H1 (cell line): ENCODE data around the gene PARD6B. TPM values are rescaled to one million over a fixed set of nuclear protein-coding genes. Genes with fewer than 3 reads are reported as not detected.

ENCODE experiments used
- CTCF ChIA-PET: fragments of 300-600 bp; sonication (Branson Sonifier 250); formaldehyde crosslinking; loops from one replicate; lab custom pipeline; 2021; ENCODE audit not compliant: partially characterized antibody; lab: Charles Lee
- POLR2A ChIA-PET: fragments of 300-600 bp; sonication (Branson Sonifier 250); formaldehyde crosslinking; loops from one replicate; lab custom pipeline; 2021; ENCODE audit warnings: inconsistent platforms; ENCODE audit not compliant: partially characterized antibody; lab: Charles Lee
- DNase-seq, 2 experiments: peaks; one replicate each; pipeline versions ENCODE4 v3.0.0 to v3.0.0-alpha.2; 2010 to 2022; ENCODE audit warnings: low spot score in 2 of 2, low read depth in 1 of 2, mixed read lengths in 1 of 2
- FAIRE-seq: peaks from 2 replicates; lab custom pipeline; 2011; peaks lifted over from hg19 to GRCh38; lab: Jason Lieb, UNC
- H2AFZ ChIP-seq: 2 replicates; pipeline ENCODE4 v1.8.1; 2012; ENCODE audit warnings: low read length, inconsistent platforms
- H2AK5ac ChIP-seq: 2 replicates; pipeline ENCODE4 v1.6.1; 2013; ENCODE audit warnings: low read depth, low read length
- H2BK120ac ChIP-seq: replicated peaks from 2 replicates; pipeline ENCODE3; 2013; ENCODE audit warnings: low read depth, low read length, inconsistent platforms
- H2BK12ac ChIP-seq: 2 replicates; pipeline ENCODE4 v1.6.1; 2013; ENCODE audit warnings: low read depth, low read length
- H2BK15ac ChIP-seq: 2 replicates; pipeline ENCODE4 v1.6.1; 2013; ENCODE audit warnings: low read length
- H2BK20ac ChIP-seq: 2 replicates; pipeline ENCODE4 v1.6.1; 2013; ENCODE audit warnings: low read length
- H2BK5ac ChIP-seq: 2 replicates; pipeline ENCODE4 v1.6.1; 2013; ENCODE audit warnings: low read depth, low read length
- H3K14ac ChIP-seq: 2 replicates; pipeline ENCODE4 v1.6.1; 2013; ENCODE audit warnings: inconsistent platforms; ENCODE audit not compliant: insufficient read length
- H3K18ac ChIP-seq: 2 replicates; pipeline ENCODE4 v1.6.1; 2013; ENCODE audit warnings: low read length; ENCODE audit errors: extremely low read depth
- H3K23ac ChIP-seq: 2 replicates; pipeline ENCODE4 v1.6.1; 2013; ENCODE audit warnings: inconsistent platforms; ENCODE audit not compliant: insufficient read length
- H3K23me2 ChIP-seq: 2 replicates; pipeline ENCODE4 v1.6.1; 2013; ENCODE audit warnings: low read depth, low read length
- H3K27ac ChIP-seq: 2 replicates; pipeline ENCODE4 v1.6.1; 2011; ENCODE audit warnings: low read depth, low read length, inconsistent platforms
- H3K27me3 ChIP-seq, 4 experiments: replicated peaks in 1 of 4; 1 replicate in 1 of 4; 2 replicates in 3 of 4; pipeline versions ENCODE4 v1.6.1 to v1.8.1; 2011 to 2013; ENCODE audit warnings: low read length in 3 of 4, mild to moderate bottlenecking in 3 of 4, inconsistent platforms in 2 of 4, mixed read lengths in 2 of 4, moderate library complexity in 1 of 4; ENCODE audit not compliant: control insufficient read depth in 3 of 4, insufficient read depth in 3 of 4; ENCODE audit errors: extremely low read depth in 1 of 4
- H3K36me3 ChIP-seq, 4 experiments: 2 replicates each; pipeline versions ENCODE4 v1.6.1 to v1.8.1; 2011 to 2013; ENCODE audit warnings: mild to moderate bottlenecking in 4 of 4, low read length in 3 of 4, moderate library complexity in 2 of 4, control low read depth in 1 of 4, inconsistent platforms in 1 of 4; ENCODE audit not compliant: insufficient read depth in 4 of 4, control insufficient read depth in 2 of 4
- H3K4ac ChIP-seq: replicated peaks from 2 replicates; pipeline ENCODE3; 2013; ENCODE audit warnings: low read length, low read depth, mixed read lengths, inconsistent platforms; ENCODE audit not compliant: insufficient read length
- H3K4me1 ChIP-seq, 4 experiments: replicated peaks in 1 of 4; 1 replicate in 1 of 4; 2 replicates in 3 of 4; pipeline versions ENCODE4 v1.6.1 to v1.8.1; 2011 to 2013; ENCODE audit warnings: low read length in 3 of 4, inconsistent platforms in 2 of 4, mixed read lengths in 1 of 4; ENCODE audit not compliant: insufficient read depth in 4 of 4, control insufficient read depth in 3 of 4
- H3K4me2 ChIP-seq, 2 experiments: 2 replicates each; pipeline versions ENCODE4 v1.6.1 to v1.8.1; 2011 to 2013; ENCODE audit warnings: low read depth in 2 of 2, low read length in 2 of 2, control low read depth in 1 of 2, inconsistent platforms in 1 of 2, mild to moderate bottlenecking in 1 of 2; ENCODE audit not compliant: insufficient read depth in 1 of 2
- H3K4me3 ChIP-seq, 4 experiments: fragments of 200-600, 300-600 bp in 1 of 4; sonication (generic), shearing (Covaris generic), sonication (Bioruptor Twin) in 1 of 4; 2 replicates each; pipeline versions ENCODE4 v1.5.1 to v1.8.1; 2011 to 2016; ENCODE audit warnings: low read length in 4 of 4, low read depth in 3 of 4, control low read depth in 2 of 4, inconsistent platforms in 2 of 4, mild to moderate bottlenecking in 2 of 4, mixed read lengths in 1 of 4, moderate library complexity in 1 of 4; ENCODE audit not compliant: insufficient read depth in 2 of 4; ENCODE audit errors: extremely low read depth in 1 of 4
- H3K56ac ChIP-seq: replicated peaks from 2 replicates; pipeline ENCODE3; 2013; ENCODE audit warnings: low read depth, mild to moderate bottlenecking, mixed read lengths, low read length, inconsistent platforms; ENCODE audit not compliant: insufficient read length
- H3K79me1 ChIP-seq: 2 replicates; pipeline ENCODE4 v1.6.1; 2013; ENCODE audit warnings: low read depth, low read length, control low read depth
- H3K79me2 ChIP-seq, 2 experiments: 2 replicates each; pipeline versions ENCODE4 v1.6.1 to v1.8.1; 2012 to 2013; ENCODE audit warnings: low read length in 2 of 2, mild to moderate bottlenecking in 2 of 2, inconsistent platforms in 1 of 2; ENCODE audit not compliant: insufficient read depth in 2 of 2, control insufficient read depth in 1 of 2
- H3K9ac ChIP-seq, 4 experiments: replicated peaks in 1 of 4; 1 replicate in 1 of 4; 2 replicates in 3 of 4; pipeline versions ENCODE4 v1.6.1 to v1.8.1; 2011 to 2013; ENCODE audit warnings: low read depth in 3 of 4, low read length in 3 of 4, control low read depth in 2 of 4, mild to moderate bottlenecking in 2 of 4, moderate library complexity in 2 of 4, inconsistent platforms in 1 of 4; ENCODE audit errors: extremely low read depth in 1 of 4
- H3K9me3 ChIP-seq, 2 experiments: 2 replicates each; pipeline versions ENCODE4 v1.6.1 to v1.8.1; 2012 to 2013; ENCODE audit warnings: mild to moderate bottlenecking in 2 of 2, moderate library complexity in 2 of 2, control low read depth in 1 of 2, inconsistent platforms in 1 of 2, low read depth in 1 of 2, low read length in 1 of 2, mixed read lengths in 1 of 2; ENCODE audit not compliant: insufficient read depth in 2 of 2
- H4K20me1 ChIP-seq, 2 experiments: replicated peaks in 1 of 2; 2 replicates each; pipeline versions ENCODE3 to v1.8.1; 2011 to 2013; ENCODE audit warnings: inconsistent platforms in 2 of 2, low read length in 2 of 2, mild to moderate bottlenecking in 1 of 2; ENCODE audit not compliant: insufficient read depth in 2 of 2, control insufficient read depth in 1 of 2
- H4K5ac ChIP-seq: 2 replicates; pipeline ENCODE4 v1.6.1; 2013; ENCODE audit warnings: low read length, low read depth, mixed read lengths, inconsistent platforms; ENCODE audit not compliant: insufficient read length
- H4K8ac ChIP-seq: 2 replicates; pipeline ENCODE4 v1.8.0; 2013; ENCODE audit warnings: mild to moderate bottlenecking, moderate library complexity, low read length, inconsistent platforms; ENCODE audit not compliant: insufficient read depth; ENCODE audit errors: extremely low read depth
- H4K91ac ChIP-seq: replicated peaks from 2 replicates; pipeline ENCODE3; 2013; ENCODE audit warnings: low read length, mixed read lengths, inconsistent platforms; ENCODE audit not compliant: insufficient read length
- JUN ChIP-seq: IDR thresholded peaks from 2 replicates; pipeline ENCODE4 v1.6.1; 2011; ENCODE audit warnings: low read depth, mild to moderate bottlenecking, improper control_type of control experiment, low read length
- NANOG ChIP-seq: IDR thresholded peaks from 2 replicates; pipeline ENCODE4 v1.6.1; 2011; ENCODE audit warnings: low read length, low read depth, mild to moderate bottlenecking, inconsistent platforms; ENCODE audit not compliant: insufficient read depth, poor library complexity, severe bottlenecking
- SAP30 ChIP-seq: fragments of 300-600 bp; sonication (generic); IDR thresholded peaks from 2 replicates; pipeline ENCODE4 v1.7.1; 2012; ENCODE audit warnings: low read length, moderate library complexity, mild to moderate bottlenecking, inconsistent platforms; ENCODE audit not compliant: insufficient read depth, insufficient replicate concordance
- WGBS, 2 experiments: shearing (Covaris generic) in 1 of 2; methylation state at CpG; one replicate each; pipeline versions ENCODE4 v1.1.6 to v1.1.7; 2013 to 2015; ENCODE audit warnings: low lambda C conversion rate in 2 of 2, mixed read lengths in 2 of 2, inconsistent platforms in 1 of 2, low coverage in 1 of 2, missing lambda C conversion rate in 1 of 2; ENCODE audit not compliant: insufficient replicate concordance in 2 of 2, insufficient coverage in 1 of 2, insufficient read length in 1 of 2; ENCODE audit errors: extremely low coverage in 1 of 2, missing lambda C conversion rate in 1 of 2; 5-methylcytosine and 5-hydroxymethylcytosine counted together
- polyA plus RNA-seq, 7 experiments: library from polyadenylated mRNA; depleted of rRNA in 3 of 7; stranded (reverse) in 5 of 7; unstranded in 2 of 7; fragments of >200 nt in 5 of 7; fragments of 200-250 nt in 2 of 7; gene quantifications; 1 replicate in 5 of 7; 2 replicates in 1 of 7; 4 replicates in 1 of 7; pipeline versions ENCODE4 v1.2.1 to v1.2.3, GENCODE V29; 2011 to 2013; ENCODE audit warnings: missing spikeins in 2 of 7, mixed read lengths in 2 of 7
- total RNA-seq: library from RNA; stranded (reverse); fragmentation: NEBNext Ultra II Directional; extraction: Animal tissue kit (Norgen Biotek cat#: 25700); gene quantifications from 2 replicates; pipeline ENCODE4 v1.2.1, GENCODE V29; 2021

Gene PARD6B
- total and polyA plus RNA-seq, 2 of the 8 experiments (the other 6 are each of a cell fraction or from before 2014, with no cell fraction given), result 5.2 to 34.1 TPM

GRCh38 chr20:50691573-50692551 lies 39.5 kb upstream of the PARD6B start:
- peak overlapping the region in 2 of 4 experiments; percentile 25 to 51; a peak in 2 of 7 replicates for H3K9ac ChIP-seq
- POLR2A ChIA-PET, result interaction anchor here (1.0 to 1.6 kb wide), 4 partner anchors 11 to 58 kb away, joined by 3 to 4 read pairs (median 4); no protein-coding TSS in a partner anchor
- H3K14ac ChIP-seq, result no peak overlapping the region
- H3K4me3 ChIP-seq, result peak overlapping the region; percentile 31 to 64 (median 50)
- CTCF ChIA-PET, result interaction anchor here (0.6 to 2.4 kb wide), 17 partner anchors 15 to 130 kb away, joined by 3 to 9 read pairs (median 4); partner anchors contain the start of gene BCAS4
- peak overlapping the region; percentile 85 to 93 for H3K4me2 ChIP-seq
- no peak overlapping the region for H3K27ac ChIP-seq
- H4K20me1 ChIP-seq, result no peaks in the 10 kb centered on the region
- H2AFZ ChIP-seq, result peak overlapping the region; percentile 25
- 0 out of 7 replicates have a peak, but pooled peaks cover 0 to 2% (median 0%) of the 10 kb centered on the region in 4 experiments for H3K27me3 ChIP-seq
- H4K5ac ChIP-seq, result no peak overlapping the region
- peak overlapping the region; percentile 90 for H2BK12ac ChIP-seq
- peaks cover 16 to 24% (median 18%) of the 10 kb centered on the region in 4 experiments for H3K4me1 ChIP-seq
- no peaks in the 10 kb centered on the region for H3K36me3 ChIP-seq
- H3K18ac ChIP-seq, result peak overlapping the region; percentile 72
- peak overlapping the region; percentile 79; the same call in 1 of the 2 replicates for H2BK5ac ChIP-seq
- no peaks in the 10 kb centered on the region; the same call in 1 of the 2 replicates for H3K79me1 ChIP-seq
- DNase-seq (no peak), FAIRE-seq (no peak)
- TF ChIP-seq SAP30 (peak; percentile 9), NANOG (peak; percentile 6), JUN (no peak)
- peak overlapping the region; percentile 61; the same call in 1 of the 2 replicates for H2BK15ac ChIP-seq
- peak overlapping the region; percentile 100 for H2BK20ac ChIP-seq
- H2BK120ac ChIP-seq, result peak overlapping the region; percentile 80
- H3K9me3 ChIP-seq, result no peaks in the 10 kb centered on the region
- H2AK5ac ChIP-seq, result 0 out of 2 replicates have a peak overlapping the region, but pooled peaks have one; percentile 40
- H4K91ac ChIP-seq, result peak overlapping the region; percentile 56
- H3K79me2 ChIP-seq, result no peaks in the 10 kb centered on the region; a peak in 1 of 4 replicates
- peaks cover 19% of the 10 kb centered on the region for H3K23me2 ChIP-seq
- H3K4ac ChIP-seq, result peak overlapping the region; percentile 28
- no peak overlapping the region for H3K23ac ChIP-seq
- H4K8ac ChIP-seq, result peak overlapping the region; percentile 25; the same call in 1 of the 2 replicates
- WGBS, 2 experiments, result 13% methylated on average over 23 of the region's 23 CpGs; no CpG with 5 or more reads in 1 of the 2 experiments
- H3K56ac ChIP-seq, result no peak overlapping the region
